Fibroblast of lung (primary cell): ENCODE measurements around the gene C21orf58. TPM values are rescaled to one million over a fixed set of nuclear protein-coding genes. Genes with fewer than 3 reads are reported as not detected.
"Not testable (repeated sequence)": the region's sequence is repeated elsewhere in the genome, so short reads cannot be mapped to it uniquely, and the experiment has no call there.

Source experiments
- DNase-seq, 2 donors: peaks; one replicate each; pipeline versions ENCODE4 v3.0.0 to v3.0.0-alpha.2; 2010; ENCODE audit warnings: low read depth in 2 of 2
- H2AFZ ChIP-seq: 2 replicates; pipeline ENCODE4 v1.5.1; 2012; ENCODE audit warnings: low read length, control low read depth, inconsistent platforms
- H3K27ac ChIP-seq: 2 replicates; pipeline ENCODE4 v1.5.1; 2011; ENCODE audit warnings: low read length, control low read depth; ENCODE audit not compliant: insufficient read depth
- H3K27me3 ChIP-seq: 2 replicates; pipeline ENCODE4 v1.5.1; 2011; ENCODE audit warnings: mild to moderate bottlenecking, low read length; ENCODE audit not compliant: control insufficient read depth, insufficient read depth
- H3K36me3 ChIP-seq: 2 replicates; pipeline ENCODE4 v1.5.1; 2011; ENCODE audit warnings: low read length; ENCODE audit not compliant: control insufficient read depth, insufficient read depth
- H3K4me1 ChIP-seq: 2 replicates; pipeline ENCODE4 v1.5.1; 2011; ENCODE audit warnings: low read length; ENCODE audit not compliant: control insufficient read depth, insufficient read depth; ENCODE audit errors: extremely low read depth
- H3K4me2 ChIP-seq: 2 replicates; pipeline ENCODE4 v1.5.1; 2011; ENCODE audit warnings: low read length, control low read depth; ENCODE audit not compliant: insufficient read depth; ENCODE audit errors: extremely low read depth
- H3K4me3 ChIP-seq, 4 experiments: fragments of 200-600 bp in 1 of 4; sonication (generic) in 1 of 4; replicated peaks in 1 of 4; 2 replicates each; pipeline ENCODE4 v1.5.1; 2011 to 2016; ENCODE audit warnings: low read length in 4 of 4, low read depth in 3 of 4, mild to moderate bottlenecking in 3 of 4, control low read depth in 2 of 4, inconsistent platforms in 1 of 4, mixed read lengths in 1 of 4; ENCODE audit not compliant: insufficient read depth in 1 of 4; ENCODE audit errors: control extremely low read depth in 1 of 4
- H3K79me2 ChIP-seq: 2 replicates; pipeline ENCODE4 v1.5.1; 2012; ENCODE audit warnings: mild to moderate bottlenecking, low read length, inconsistent platforms; ENCODE audit not compliant: control insufficient read depth, insufficient read depth
- H3K9ac ChIP-seq: 2 replicates; pipeline ENCODE4 v1.5.1; 2011; ENCODE audit warnings: mild to moderate bottlenecking, low read length, control low read depth; ENCODE audit not compliant: insufficient read depth
- H3K9me3 ChIP-seq: 2 replicates; pipeline ENCODE4 v1.5.1; 2012; ENCODE audit warnings: low read depth, low read length; ENCODE audit not compliant: control insufficient read depth, insufficient read depth
- H4K20me1 ChIP-seq: 2 replicates; pipeline ENCODE4 v1.5.1; 2011; ENCODE audit warnings: low read length; ENCODE audit not compliant: control insufficient read depth, insufficient read depth; ENCODE audit errors: extremely low read depth
- CTCF ChIP-seq, 2 donors: IDR thresholded peaks in 1 of 2; conservative IDR thresholded peaks in 1 of 2; 1 replicate in 1 of 2; 2 replicates in 1 of 2; pipeline ENCODE4 v1.5.1; 2011 to 2012; ENCODE audit warnings: low read length in 2 of 2, control low read depth in 1 of 2, inconsistent platforms in 1 of 2, low read depth in 1 of 2, mild to moderate bottlenecking in 1 of 2
- EZH2 ChIP-seq: IDR thresholded peaks from 2 replicates; pipeline ENCODE4 v1.5.1; 2012; ENCODE audit warnings: low read length, control low read depth, mild to moderate bottlenecking; ENCODE audit errors: missing control alignments
- polyA plus RNA-seq, 2 donors: library from polyadenylated mRNA; depleted of rRNA in 1 of 2; stranded (reverse) in 1 of 2; unstranded in 1 of 2; fragments of >200 nt; gene quantifications; 2 replicates each; pipeline ENCODE4 v1.2.1, GENCODE V29; 2011 to 2012; ENCODE audit warnings: missing spikeins in 1 of 2
- total RNA-seq: library from RNA; depleted of rRNA; stranded (reverse); fragments of >200 nt; gene quantifications from 2 replicates; pipeline ENCODE4 v1.2.1, GENCODE V29; 2014

C21orf58 gene
- total and polyA plus RNA-seq, 2 donors (not counting 1 experiment from before 2014, with no cell fraction given): 1.4 to 2.5 TPM

GRCh38 chr21:46312949-46313348, 10.7 kb downstream of the C21orf58 start:
- no peak overlapping the region for H3K9ac ChIP-seq
- no peaks in the 10 kb centered on the region for H3K79me2 ChIP-seq
- no peak overlapping the region for H3K27ac ChIP-seq
- no peaks in the 10 kb centered on the region for H3K27me3 ChIP-seq
- DNase-seq: no peak
- H3K36me3 ChIP-seq: peaks cover 6% of the 10 kb centered on the region
- H2AFZ ChIP-seq: no peak overlapping the region
- H3K4me3 ChIP-seq: no peak overlapping the region
- no peaks in the 10 kb centered on the region for H3K9me3 ChIP-seq
- TF ChIP-seq EZH2 (no peak), CTCF (conservative IDR thresholded peaks at IDR 0.05 in 1 of 2, IDR thresholded peaks at IDR 0.05 in 1 of 2; ENCODE audit: low read depth in 1 of 2, low read length in 2 of 2) (no peak)
- no peaks in the 10 kb centered on the region for H3K4me1 ChIP-seq
- H3K4me2 ChIP-seq: no peak overlapping the region
- no peaks in the 10 kb centered on the region for H4K20me1 ChIP-seq

GRCh38 chr21:46311568-46311967, 12.1 kb downstream of the C21orf58 start:
- Histone ChIP-seq H2AFZ (no peak overlapping the region), H3K4me1 (no peaks in the 10 kb centered on the region), H3K36me3 (peaks cover 2% of the 10 kb centered on the region), H3K79me2 (no peaks in the 10 kb centered on the region), H3K27ac (no peak overlapping the region), H3K9ac (no peak overlapping the region), H3K4me3 (no peak overlapping the region), H3K27me3 (no peaks in the 10 kb centered on the region), H3K4me2 (no peak overlapping the region), H4K20me1 (no peaks in the 10 kb centered on the region), H3K9me3 (no peaks in the 10 kb centered on the region)
- DNase-seq: no peak
- TF ChIP-seq CTCF (conservative IDR thresholded peaks at IDR 0.05 in 1 of 2, IDR thresholded peaks at IDR 0.05 in 1 of 2; ENCODE audit: low read depth in 1 of 2, low read length in 2 of 2): no peak
- no peak for TF ChIP-seq EZH2

GRCh38 chr21:46310260-46310659, 13.4 kb downstream of the C21orf58 start:
- not testable (repeated sequence) for H3K9ac ChIP-seq, H3K27ac ChIP-seq, H3K4me1 ChIP-seq, H3K27me3 ChIP-seq, H4K20me1 ChIP-seq, H3K4me2 ChIP-seq, H3K36me3 ChIP-seq, H3K9me3 ChIP-seq, H3K79me2 ChIP-seq, DNase-seq, H3K4me3 ChIP-seq, H2AFZ ChIP-seq
